ENCODE results near the gene NOC3L.
"Not testable (repeated sequence)": the region's sequence is repeated elsewhere in the genome, so short reads cannot be mapped to it uniquely, and the experiment has no call there.

GRCh38 chr10:94350500-94350899 is 12.2 kb downstream of the NOC3L start:
- TF ChIP-seq CTCF (conservative IDR thresholded peaks at IDR 0.05; ENCODE audit: low read length); EZH2phosphoT487 (IDR thresholded peaks at IDR 0.05; ENCODE audit: borderline replicate concordance, low read depth, low read length): not testable (repeated sequence)
